HepG2 (cell line): ENCODE data around the gene SAMM50. TPM values are rescaled to one million over a fixed set of nuclear protein-coding genes. Genes with fewer than 3 reads are reported as not detected.

Source experiments
- ATF3 ChIP-seq: sonication (generic); formaldehyde crosslinking; IDR thresholded peaks from 2 replicates; pipeline ENCODE4 v1.4.0; 2020; ENCODE audit warnings: missing genetic modification reagents
- ELK4 ChIP-seq: sonication (generic); formaldehyde crosslinking; IDR thresholded peaks from 2 replicates; pipeline ENCODE4 v1.9.0; 2021; ENCODE audit warnings: missing genetic modification reagents, borderline replicate concordance
- GTF3A ChIP-seq: sonication (generic); formaldehyde crosslinking; conservative IDR thresholded peaks from 2 replicates; pipeline ENCODE4 v1.4.0; 2020; ENCODE audit warnings: mild to moderate bottlenecking, missing genetic modification reagents
- HDAC1 ChIP-seq: sonication (generic); formaldehyde crosslinking; IDR thresholded peaks from 2 replicates; pipeline ENCODE4 v1.5.1; 2020; ENCODE audit warnings: mild to moderate bottlenecking, missing genetic modification reagents
- HNRNPUL1 ChIP-seq: fragments of 200-400 bp; formaldehyde crosslinking; IDR thresholded peaks from 2 replicates; pipeline ENCODE4 v1.6.1; 2017; ENCODE audit warnings: low read depth, mild to moderate bottlenecking, low read length, moderate library complexity
- ISX ChIP-seq: sonication (generic); formaldehyde crosslinking; conservative IDR thresholded peaks from 2 replicates; pipeline ENCODE4 v1.5.0; 2020; ENCODE audit warnings: missing genetic modification reagents
- NCOA1 ChIP-seq: sonication (generic); formaldehyde crosslinking; IDR thresholded peaks from 2 replicates; pipeline ENCODE4 v1.9.0; 2021; ENCODE audit warnings: missing genetic modification reagents
- NR2F6 ChIP-seq, 2 experiments: IDR thresholded peaks; 2 replicates each; pipeline ENCODE4 v1.6.1; 2016; ENCODE audit warnings: antibody characterized with exemption in 1 of 2, mild to moderate bottlenecking in 1 of 2
- RAD51 ChIP-seq: fragments of 450-650 bp; IDR thresholded peaks from 2 replicates; pipeline ENCODE4 v1.6.1; 2016; ENCODE audit warnings: borderline replicate concordance
- SALL1 ChIP-seq: sonication (generic); formaldehyde crosslinking; IDR thresholded peaks from 2 replicates; pipeline ENCODE4 v1.8.0; 2022; ENCODE audit warnings: mild to moderate bottlenecking, missing genetic modification reagents
- SPEN ChIP-seq: sonication (generic); formaldehyde crosslinking; IDR thresholded peaks from 2 replicates; pipeline ENCODE4 v1.5.1; 2020; ENCODE audit warnings: low read depth, mild to moderate bottlenecking, missing genetic modification reagents
- THRA ChIP-seq: sonication (generic); formaldehyde crosslinking; IDR thresholded peaks from 2 replicates; pipeline ENCODE4 v1.4.0; 2020; ENCODE audit warnings: missing genetic modification reagents, borderline replicate concordance
- ZMYM4 ChIP-seq: sonication (generic); formaldehyde crosslinking; IDR thresholded peaks from 2 replicates; pipeline ENCODE4 v1.8.1; 2023; ENCODE audit warnings: mild to moderate bottlenecking, missing genetic modification reagents
- ZNF124 ChIP-seq: sonication (generic); formaldehyde crosslinking; IDR thresholded peaks from 2 replicates; pipeline ENCODE4 v1.4.0; 2020; ENCODE audit warnings: missing genetic modification reagents
- ZNF557 ChIP-seq: sonication (generic); formaldehyde crosslinking; IDR thresholded peaks from 2 replicates; pipeline ENCODE4 v1.4.0; 2020; ENCODE audit warnings: missing genetic modification reagents
- ZNF572 ChIP-seq: sonication (generic); formaldehyde crosslinking; IDR thresholded peaks from 2 replicates; pipeline ENCODE4 v1.5.1; 2020; ENCODE audit warnings: mild to moderate bottlenecking, missing genetic modification reagents
- ZNF589 ChIP-seq: sonication (generic); formaldehyde crosslinking; conservative IDR thresholded peaks from 2 replicates; pipeline ENCODE4 v1.8.0; 2022; ENCODE audit warnings: mild to moderate bottlenecking, moderate library complexity, missing genetic modification reagents
- ZNF598 ChIP-seq: sonication (generic); formaldehyde crosslinking; IDR thresholded peaks from 2 replicates; pipeline ENCODE4 v1.5.1; 2020; ENCODE audit warnings: mild to moderate bottlenecking, missing genetic modification reagents, borderline replicate concordance
- ZNF674 ChIP-seq: sonication (generic); formaldehyde crosslinking; IDR thresholded peaks from 2 replicates; pipeline ENCODE4 v1.5.0; 2020; ENCODE audit warnings: low read depth, mild to moderate bottlenecking, missing genetic modification reagents
- ZNF784 ChIP-seq: sonication (generic); formaldehyde crosslinking; IDR thresholded peaks from 2 replicates; pipeline ENCODE4 v1.5.1; 2020; ENCODE audit warnings: missing genetic modification reagents, mild to moderate bottlenecking, borderline replicate concordance
- ZNF883 ChIP-seq: sonication (generic); formaldehyde crosslinking; IDR thresholded peaks from 2 replicates; pipeline ENCODE4 v1.5.1; 2020; ENCODE audit warnings: mild to moderate bottlenecking, missing genetic modification reagents; ENCODE audit errors: not compliant biosample characterization
- ZSCAN30 ChIP-seq: sonication (generic); formaldehyde crosslinking; IDR thresholded peaks from 2 replicates; pipeline ENCODE4 v1.5.0; 2020; ENCODE audit warnings: mild to moderate bottlenecking, missing genetic modification reagents
- polyA plus RNA-seq, 8 experiments: library from polyadenylated mRNA; depleted of rRNA in 3 of 8; stranded (reverse) in 7 of 8; unstranded in 1 of 8; fragments of >200 nt; fragmentation: Illumina TruSeq in 4 of 8; extraction: Trizol in 4 of 8; gene quantifications; 2 replicates each; pipeline versions ENCODE4 v1.2.1 to v1.2.3, GENCODE V29; 2011 to 2016; ENCODE audit warnings: low read depth in 4 of 8, missing spikeins in 1 of 8, mixed read lengths in 1 of 8; ENCODE audit not compliant: insufficient read depth in 1 of 8
- total RNA-seq, 5 experiments: library from RNA; depleted of rRNA; stranded (reverse); fragments of >200 nt; fragmentation: Illumina TruSeq; extraction: Trizol; gene quantifications; 2 replicates each; pipeline ENCODE4 v1.2.3, GENCODE V29; 2016; ENCODE audit warnings: low read depth in 1 of 5

The SAMM50 gene
- total and polyA plus RNA-seq, 2 of the 13 experiments (the other 11 are each of a cell fraction or from before 2014, with no cell fraction given): 34.7 to 63.4 TPM

GRCh38 chr22:43925433-43926348, 29.6 kb upstream of the SAMM50 start (continued):
- TF ChIP-seq ISX (CRISPR knock-in tag): no peak
- TF ChIP-seq RAD51: no peak
- TF ChIP-seq ZNF883 (CRISPR knock-in tag): no peak
- TF ChIP-seq ZNF598 (CRISPR knock-in tag): no peak
- TF ChIP-seq ZNF589: no peak
- TF ChIP-seq HNRNPUL1: no peak
- no peak for TF ChIP-seq ZNF572
- TF ChIP-seq ZNF557 (CRISPR knock-in tag): no peak
- peak; percentile 83; the same call in 1 of the 2 replicates for TF ChIP-seq THRA (CRISPR knock-in tag)
- TF ChIP-seq ELK4 (CRISPR knock-in tag): no peak
- peak; percentile 84 for TF ChIP-seq ZMYM4
- TF ChIP-seq SPEN: peak; percentile 72; the same call in 1 of the 2 replicates
- 0 out of 2 replicates have a peak, but pooled peaks have one; percentile 64 for TF ChIP-seq ZSCAN30 (CRISPR knock-in tag)
- peak; percentile 84 for TF ChIP-seq NR2F6 (IDR thresholded peaks at IDR 0.05)
- TF ChIP-seq NR2F6 (CRISPR knock-in tag; IDR thresholded peaks at IDR 0.05): peak; percentile 80; the same call in 1 of the 2 replicates
- no peak for TF ChIP-seq ATF3 (CRISPR knock-in tag)
- peak; percentile 59; the same call in 1 of the 2 replicates for TF ChIP-seq ZNF124
- peak; percentile 93; the same call in 1 of the 2 replicates for TF ChIP-seq NCOA1 (CRISPR knock-in tag)
- TF ChIP-seq ZNF674 (CRISPR knock-in tag): no peak
- no peak; the same call in 1 of the 2 replicates for TF ChIP-seq ZNF784 (CRISPR knock-in tag)
- peak; percentile 82 for TF ChIP-seq HDAC1
- TF ChIP-seq SALL1 (CRISPR knock-in tag): peak; percentile 78
- TF ChIP-seq GTF3A (CRISPR knock-in tag): no peak
